Suppressor macrophage (primary cell): ENCODE measurements around the gene EGR1.
"Not testable (repeated sequence)": the region's sequence is repeated elsewhere in the genome, so short reads cannot be mapped to it uniquely, and the experiment has no call there.

ENCODE experiments used
- DNase-seq, 4 experiments: peaks; one replicate each; pipeline ENCODE4 v3.0.0-alpha.2; 2020 to 2022

The EGR1 gene

DNA sequence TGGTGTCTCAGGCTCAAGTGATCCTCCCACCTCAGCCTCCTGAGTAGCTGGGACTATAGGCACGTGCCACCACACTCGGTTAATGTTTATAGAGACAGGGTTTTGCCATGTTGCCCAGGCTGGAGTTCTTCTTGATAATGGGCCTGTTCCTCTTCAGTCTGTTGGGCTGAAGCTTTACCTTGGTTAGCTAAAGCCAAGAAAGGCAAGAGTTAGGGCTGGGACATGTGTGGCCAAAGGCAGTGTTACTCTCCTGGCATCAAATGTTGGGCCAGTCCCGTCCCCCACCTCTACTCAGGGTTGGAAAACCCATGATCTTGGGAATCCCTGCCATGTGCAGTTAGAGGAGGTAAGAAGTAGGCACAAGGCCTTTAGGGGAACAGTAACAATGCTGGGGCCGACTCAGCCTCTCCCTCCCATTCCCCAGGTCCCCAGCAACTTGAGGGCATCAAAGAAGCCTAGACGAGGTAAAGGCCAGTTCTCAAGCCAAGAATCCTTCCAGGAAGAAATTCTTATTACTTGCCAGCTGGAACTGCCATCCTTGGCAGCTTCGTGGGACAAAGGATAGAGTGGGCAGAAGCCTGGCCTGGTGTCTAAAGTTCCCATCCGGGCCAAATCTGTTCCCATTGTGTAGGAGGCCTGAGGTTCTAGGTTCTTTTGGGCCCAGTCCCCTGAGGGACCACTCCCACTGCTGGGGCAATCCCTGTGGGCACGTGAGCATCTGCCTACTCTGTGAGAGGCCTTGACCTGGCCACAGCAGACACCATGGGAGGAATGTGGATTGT lies 4.5 kb downstream of the EGR1 start:
- DNase-seq = peak; percentile 46 to 59 (median 54)

DNA sequence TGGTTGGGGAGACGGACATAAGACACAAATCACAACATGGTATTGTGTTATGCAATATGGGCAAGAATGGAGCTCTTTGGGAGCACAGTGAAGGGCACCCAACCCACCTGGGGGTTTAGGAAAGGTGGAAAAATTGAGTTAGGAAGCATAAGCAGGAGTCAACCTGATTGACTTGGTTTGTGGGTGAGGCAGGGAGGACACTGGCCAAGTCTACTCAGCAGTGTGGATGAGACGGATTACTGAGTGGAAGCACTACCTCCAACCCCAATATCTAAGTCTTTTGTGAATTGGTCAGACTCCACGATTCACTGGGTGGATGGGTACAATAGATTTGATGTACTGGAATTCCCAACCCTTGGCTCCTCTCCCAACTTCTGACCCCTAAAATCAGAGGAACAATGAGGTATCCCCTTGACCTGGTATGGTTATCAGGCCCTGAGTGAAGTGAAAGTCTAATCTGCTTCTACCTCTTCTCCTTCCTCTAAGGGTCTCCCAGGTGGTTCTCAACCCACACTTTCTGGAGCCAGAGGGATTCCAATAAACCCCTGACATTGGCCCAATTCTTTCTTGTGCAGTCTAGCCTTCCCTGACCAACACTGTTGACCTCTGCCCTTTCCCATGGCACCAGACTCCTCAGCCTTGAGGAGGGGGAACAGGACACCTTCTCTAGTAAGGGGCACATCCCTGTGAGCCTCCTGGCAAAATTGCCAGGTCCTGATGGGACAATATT lies 5.2 kb downstream of the EGR1 start:
- DNase-seq = peak in 2 of 4 experiments; percentile 41 to 52

DNA sequence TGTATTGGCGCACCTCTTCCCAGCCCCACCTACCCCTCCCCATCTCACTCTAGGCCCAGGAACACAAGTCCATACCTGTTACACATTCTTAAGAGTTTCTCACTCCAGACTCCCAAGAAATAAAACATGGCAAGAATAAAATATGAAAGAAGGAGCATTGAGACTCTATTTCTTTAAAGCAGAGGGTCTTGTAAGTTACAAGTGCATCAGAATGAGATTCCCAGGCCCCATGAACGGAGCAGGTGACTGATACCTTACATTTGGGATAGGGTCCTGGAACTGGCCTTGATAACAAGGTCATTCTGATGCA lies 5.7 kb downstream of the EGR1 start:
- peak in 1 of 4 experiments; percentile 33 for DNase-seq

DNA sequence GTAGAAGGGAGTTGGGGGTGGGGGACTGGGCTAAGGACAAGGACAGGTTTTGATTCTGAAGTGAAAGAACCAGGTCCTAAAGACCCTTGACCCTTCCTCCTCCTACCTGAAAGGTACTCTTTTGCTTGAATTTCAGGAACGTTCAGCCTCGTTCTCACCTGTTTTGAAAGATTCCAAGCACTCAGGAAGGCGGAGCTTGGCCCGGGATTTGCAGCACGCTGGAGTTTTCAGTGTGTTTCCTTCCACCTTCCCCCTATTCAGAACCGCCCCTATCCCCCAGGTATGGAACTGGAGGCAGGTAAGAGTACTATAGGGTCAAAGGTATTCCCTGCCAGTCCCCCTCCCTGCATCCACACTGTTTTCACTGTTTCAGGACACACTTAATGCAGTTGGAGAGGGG lies 7.1 kb downstream of the EGR1 start:
- no peak for DNase-seq

DNA sequence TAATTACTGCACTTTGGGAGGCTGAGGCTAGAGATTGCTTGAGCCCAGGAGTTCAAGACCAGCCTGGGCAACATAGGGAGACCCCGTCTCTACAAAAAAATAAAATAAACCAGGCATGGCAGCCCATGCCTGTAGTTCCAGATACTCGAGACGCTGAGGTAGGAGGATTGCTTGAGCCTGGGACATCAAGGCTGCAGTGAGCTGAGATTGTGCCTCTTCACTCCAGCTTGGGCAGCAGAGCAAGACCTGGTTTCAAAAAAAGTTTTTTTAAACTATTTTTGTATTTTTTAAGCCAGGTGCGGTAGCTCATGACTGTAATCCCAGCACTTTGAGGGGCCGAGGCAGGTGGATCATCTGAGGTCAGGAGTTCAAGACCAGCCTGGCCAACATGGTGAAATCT lies 7.9 kb downstream of the EGR1 start:
- DNase-seq = not testable (repeated sequence)

DNA sequence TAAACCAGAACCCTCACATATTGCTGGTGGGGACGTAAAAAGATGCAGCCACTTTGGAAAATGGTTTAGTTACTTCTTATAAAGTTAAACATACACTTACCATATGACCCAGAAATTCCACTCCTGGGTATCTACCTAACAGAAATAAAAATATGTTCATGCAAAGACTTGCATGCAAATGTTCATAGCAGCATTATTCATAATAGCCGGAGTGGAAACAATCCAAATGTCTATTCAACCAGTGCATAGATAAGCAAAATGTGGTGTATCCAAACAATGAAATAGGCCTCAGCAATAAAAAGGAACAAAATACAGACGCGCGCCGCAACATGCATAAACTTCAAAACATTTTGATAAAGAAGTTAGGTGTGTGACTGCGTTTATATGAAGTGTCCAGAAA lies 11.6 kb downstream of the EGR1 start:
- no peak for DNase-seq

DNA sequence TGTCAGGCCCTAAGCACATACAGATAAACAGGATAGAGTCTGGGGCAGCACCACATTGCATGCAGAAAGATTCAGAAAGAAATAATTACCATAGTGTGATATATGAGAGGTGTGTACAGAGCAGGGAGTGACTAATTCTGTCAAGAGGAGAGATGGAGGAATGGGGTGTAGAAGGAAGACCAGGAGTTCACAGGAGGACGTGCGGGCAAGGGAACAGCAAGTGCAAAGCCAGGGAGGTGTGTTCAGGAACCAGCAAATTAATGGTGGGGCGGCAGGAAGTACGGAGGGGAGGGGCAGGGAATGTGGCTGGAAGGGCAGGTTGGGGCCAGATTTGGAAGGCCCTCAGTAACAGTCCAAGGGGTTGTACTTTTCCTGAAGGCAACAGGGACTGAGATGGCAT lies 17.4 kb downstream of the EGR1 start:
- no peak for DNase-seq

DNA sequence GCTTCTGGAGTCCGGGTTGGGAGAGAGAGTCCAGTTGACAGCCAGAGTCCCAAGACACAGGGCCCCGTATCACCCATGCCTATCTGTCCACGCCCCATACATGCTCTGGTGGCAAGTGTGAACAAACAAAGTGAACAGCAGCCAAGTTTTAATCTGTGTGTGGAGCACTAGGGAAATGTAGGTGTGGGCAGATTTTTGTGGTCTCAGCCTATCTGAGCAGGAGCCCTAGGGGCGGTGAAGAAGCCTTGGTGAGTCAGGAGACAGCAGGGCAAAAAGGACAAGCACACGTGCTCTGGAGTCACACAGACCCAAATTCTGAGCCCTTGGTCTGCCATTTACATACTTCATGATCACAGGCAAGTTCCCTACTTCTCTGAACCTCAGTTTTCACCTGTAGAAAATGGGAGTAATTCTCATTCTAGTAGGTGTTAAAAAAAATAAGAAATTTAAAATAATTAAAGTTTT lies 23.2 kb downstream of the EGR1 start:
- DNase-seq = peak in 3 of 4 experiments; percentile 37 to 65 (median 59)

DNA sequence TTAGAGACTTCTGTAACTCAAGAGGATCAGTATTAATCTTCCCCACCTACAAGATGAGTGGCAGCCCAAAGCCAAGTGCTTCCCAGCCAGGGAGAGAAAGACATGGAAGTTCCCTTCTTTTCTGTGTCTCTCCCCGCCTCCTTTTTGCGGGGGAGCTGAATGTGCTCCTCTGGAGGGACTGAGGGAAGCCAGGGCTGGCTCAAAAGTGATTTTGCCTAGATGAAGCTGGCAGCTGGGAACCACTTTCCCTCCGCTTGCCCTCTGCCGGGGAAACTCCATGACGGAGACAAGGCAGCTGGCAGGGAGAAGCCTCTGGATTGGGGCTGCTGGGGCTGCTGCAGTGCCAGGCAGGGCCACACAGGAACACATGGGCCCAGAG lies 24.4 kb downstream of the EGR1 start:
- peak in 3 of 4 experiments; percentile 32 to 42 (median 36) for DNase-seq

DNA sequence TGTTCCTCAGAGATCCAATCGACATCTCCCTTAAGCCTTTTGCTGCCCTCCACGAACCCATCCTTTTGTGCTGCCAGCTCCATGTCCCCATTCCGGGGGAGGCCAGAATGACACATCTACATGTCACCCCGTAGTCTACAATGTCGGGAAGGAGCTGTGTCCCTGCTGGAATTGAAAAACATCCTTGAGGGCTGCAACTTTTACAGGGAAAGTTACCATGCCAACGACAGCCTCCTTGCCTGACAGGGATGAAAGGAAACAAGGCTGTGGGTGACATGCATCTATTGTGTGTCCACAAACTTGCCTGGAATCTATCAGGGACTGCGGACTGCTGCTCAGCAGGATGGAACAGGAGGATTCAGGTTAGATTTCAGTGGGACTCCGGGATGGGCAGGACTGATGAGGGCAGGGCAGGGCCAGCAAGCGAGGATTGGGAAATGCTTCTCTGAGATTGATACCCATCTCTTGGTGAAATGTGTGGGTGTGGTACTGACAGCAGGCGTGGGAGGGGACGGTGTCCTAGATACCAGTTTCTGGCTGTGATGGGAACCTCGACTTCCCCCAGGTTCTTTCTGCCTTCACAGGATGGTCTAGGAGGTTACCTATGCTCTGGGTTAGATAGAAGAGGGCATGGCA lies 25.5 kb downstream of the EGR1 start:
- peak in 1 of 4 experiments; percentile 31 for DNase-seq

DNA sequence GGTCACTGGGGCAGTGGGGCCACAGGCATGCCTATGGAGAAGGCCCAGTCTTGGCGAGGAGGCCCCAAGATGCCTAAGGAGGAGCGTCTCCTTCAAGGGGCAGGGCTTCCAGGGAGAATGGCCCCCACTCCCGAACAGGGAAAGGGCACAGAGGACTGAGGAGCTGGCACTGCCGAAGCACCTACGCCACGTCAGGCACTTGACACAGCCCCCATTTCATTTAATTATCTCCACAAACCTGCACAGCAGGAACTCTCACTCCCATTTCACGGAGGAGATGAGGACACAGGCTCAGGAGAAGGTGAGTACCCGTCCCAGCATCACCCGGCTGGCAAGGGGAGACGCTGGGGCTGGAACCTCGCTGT lies 26.0 kb downstream of the EGR1 start:
- DNase-seq = no peak

DNA sequence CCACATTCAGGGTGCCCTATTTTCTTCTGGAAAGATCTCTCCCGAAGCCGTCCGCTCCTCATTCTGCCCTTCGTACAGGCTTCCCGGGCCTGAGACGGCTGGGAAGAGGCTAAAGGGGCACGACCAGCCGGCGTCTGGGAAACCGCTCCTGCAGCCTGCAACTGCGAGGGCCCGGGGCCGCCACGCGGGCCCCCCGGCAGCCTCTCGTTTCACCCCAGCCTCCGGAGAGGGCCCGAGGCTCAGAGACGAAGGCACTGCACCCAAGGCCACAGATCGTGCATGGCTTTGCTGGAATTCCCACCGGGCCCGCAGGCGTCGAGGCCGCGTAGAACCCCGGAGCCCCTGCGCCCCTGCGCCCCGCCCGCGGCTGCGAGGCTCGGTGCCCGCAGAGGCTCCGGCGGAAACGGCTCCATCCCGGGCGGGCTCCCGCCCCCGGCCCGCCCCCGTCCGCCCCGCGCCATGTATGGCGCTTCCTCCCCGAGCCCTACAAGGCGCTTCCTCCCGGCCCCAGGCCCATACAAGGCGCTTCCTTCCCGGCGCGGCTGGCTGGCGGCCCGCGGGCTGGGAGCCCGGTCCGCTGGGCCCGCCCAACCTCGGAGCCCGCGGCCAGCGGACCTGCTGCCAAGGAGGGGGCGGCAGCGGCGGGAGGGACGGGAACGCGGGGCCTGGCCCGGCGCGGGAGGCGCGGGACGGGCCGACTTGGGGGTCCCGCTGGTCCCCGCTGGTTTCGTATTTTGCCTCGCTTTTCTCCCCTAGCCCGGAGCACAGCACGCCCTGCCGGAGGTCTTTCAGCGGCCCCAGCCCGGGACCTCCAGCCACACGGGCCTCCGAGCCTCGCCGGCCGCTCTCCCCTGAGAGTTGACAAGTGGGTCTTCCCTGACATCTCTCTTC lies 26.6 kb downstream of the EGR1 start:
- peak; percentile 91 to 96 (median 94) for DNase-seq

DNA sequence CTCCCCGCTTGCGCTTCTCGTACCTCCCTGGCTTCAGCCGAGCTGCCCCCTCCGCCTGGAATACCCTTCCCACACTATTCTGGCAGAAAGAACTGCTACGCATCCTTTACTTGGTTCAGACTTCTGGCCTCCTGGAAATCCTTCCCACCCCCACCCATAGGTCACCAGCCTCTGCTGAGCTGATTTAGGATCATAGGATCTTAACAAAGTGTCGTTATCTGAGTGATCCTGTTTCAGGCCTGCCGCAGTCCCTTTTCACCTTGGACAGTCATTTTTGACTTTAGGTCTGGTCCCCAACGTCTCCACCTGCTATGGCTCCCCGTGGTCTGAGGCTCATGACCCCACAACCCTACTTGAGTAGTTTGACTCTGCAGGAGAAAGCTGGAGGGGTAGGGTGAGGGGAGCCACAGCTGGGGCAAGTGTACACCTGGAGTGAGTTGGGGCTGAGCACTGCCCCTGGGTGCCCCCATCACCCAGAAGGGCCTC lies 27.3 kb downstream of the EGR1 start:
- no peak for DNase-seq

DNA sequence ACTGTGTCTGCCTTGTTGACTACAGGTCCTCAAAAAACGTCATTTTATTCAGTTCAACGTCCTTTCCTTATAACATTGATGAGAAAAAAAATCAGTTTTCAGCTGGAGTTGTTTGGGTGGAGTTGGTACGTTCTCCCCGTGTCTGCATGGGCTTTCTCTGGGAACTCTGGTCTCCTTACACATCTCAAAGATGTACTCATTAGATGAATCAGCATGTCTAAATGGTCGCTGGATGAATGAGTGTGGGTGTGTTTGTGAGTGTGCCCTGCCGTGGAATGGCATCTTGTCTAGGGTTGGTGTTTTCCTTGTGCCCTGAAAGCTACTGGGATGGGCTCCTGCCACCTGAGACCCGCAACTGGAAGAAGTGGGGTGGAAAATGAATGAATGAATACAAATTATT lies 30.1 kb downstream of the EGR1 start:
- DNase-seq = no peak

DNA sequence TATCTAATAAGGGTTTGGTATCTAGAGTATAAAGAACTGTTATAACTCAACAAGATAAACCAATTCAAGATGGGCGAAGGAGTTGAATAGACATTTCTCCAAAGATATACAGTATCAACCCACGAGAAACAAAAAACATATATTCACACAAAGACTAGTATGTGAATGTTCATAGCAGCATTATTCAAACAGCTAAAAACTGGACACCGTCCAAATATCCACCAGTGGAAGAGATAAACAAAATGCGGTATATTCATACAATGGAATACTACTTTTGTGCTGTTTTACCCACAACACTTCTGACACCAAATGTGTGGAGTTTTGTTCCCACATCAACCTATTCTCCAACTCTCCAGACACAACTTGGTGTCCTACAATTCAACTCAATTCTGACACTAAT lies 33.1 kb downstream of the EGR1 start:
- DNase-seq = no peak

DNA sequence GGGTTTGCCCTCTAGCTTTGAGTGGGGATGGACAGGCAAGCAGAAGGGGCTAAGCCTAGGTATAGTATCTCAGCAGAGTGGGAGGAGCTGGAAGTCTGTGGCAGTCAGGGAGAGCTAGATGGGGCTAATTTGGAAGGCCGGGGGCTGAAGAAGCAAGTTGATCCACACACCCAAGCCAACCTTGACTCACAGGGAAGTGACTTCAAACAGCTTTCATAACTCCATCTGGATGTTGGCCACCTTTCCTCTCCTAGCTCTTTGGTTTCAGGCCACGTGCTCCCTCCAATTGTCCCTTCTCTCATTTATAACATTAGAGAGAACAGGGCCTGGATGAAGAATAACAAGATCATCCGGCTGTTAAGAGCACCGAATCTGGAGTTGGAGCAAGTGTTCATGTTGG lies 36.8 kb downstream of the EGR1 start:
- DNase-seq = no peak

DNA sequence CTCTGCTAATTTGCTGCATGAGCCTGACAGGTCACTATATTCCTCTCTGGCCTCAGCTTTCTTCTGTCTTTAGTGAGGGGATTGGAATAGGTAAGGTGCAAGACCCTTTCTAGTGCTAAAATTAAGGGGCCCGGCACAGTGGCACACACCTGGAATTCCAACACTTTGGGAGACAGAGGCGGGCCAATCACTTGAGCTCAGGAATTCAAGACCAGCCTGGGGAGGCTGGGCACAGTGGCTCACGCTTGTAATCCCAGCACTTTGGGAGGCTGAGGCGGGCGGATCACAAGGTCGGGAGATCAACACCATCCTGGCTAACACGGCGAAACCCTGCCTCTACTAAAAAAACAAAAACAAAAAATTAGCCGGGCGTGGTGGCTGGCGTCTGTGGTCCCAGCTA lies 37.2 kb downstream of the EGR1 start:
- DNase-seq = no peak

DNA sequence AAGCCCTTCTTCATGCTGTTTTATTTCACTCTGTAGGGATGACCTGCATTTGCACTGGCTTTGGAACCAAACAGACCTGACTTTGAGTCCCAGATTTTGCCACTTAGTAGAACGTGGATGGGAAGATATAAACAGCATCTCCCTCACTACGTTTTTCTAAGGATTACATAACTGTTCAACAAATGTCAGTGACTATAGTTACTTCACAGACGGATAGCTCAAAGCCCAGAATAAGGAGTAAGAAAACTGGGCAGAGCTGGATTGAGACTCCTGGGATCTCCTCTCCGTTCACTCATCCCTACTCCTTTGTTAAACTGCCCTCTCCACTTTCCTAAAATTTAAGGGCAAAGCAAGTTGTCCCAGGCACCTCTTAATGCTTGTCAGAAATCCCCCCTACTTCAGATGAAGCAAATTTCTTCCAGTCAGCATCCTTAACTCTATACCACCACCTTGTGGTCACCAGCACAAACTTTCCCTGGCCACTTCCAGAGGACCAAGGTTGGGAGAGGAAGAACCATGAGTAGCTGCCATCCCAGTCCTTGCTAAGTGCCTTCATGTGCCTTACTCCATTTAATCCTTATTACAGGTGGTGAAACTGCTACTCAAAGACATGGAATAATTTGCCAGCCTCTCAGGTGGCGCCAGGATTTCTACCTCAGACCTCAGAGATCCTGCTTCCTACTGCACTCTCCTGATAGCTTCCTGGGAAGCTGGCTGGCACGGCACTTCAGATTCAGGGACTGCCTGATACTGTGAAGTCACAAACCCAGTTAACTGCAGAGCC lies 38.4 kb downstream of the EGR1 start:
- peak; percentile 64 to 83 (median 74) for DNase-seq

DNA sequence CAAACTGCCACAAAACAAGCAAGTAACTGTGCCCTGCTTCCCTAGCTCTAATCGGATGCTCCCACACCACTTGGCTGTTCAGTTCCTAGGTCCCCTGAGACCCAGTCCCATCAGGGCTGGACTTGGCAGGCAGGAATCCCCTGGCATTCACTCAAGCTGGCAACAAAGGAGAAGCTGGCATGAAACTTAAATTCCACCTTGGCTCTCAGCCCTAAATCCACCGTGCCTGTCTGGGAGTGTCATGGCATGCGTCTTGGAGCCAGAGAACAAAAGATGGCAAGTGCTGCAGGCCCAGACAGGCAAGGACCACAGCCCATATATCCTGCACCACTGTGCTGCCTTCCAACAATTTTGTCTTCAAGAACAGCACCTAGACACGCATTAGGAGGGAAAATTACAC lies 39.5 kb downstream of the EGR1 start:
- DNase-seq = no peak

DNA sequence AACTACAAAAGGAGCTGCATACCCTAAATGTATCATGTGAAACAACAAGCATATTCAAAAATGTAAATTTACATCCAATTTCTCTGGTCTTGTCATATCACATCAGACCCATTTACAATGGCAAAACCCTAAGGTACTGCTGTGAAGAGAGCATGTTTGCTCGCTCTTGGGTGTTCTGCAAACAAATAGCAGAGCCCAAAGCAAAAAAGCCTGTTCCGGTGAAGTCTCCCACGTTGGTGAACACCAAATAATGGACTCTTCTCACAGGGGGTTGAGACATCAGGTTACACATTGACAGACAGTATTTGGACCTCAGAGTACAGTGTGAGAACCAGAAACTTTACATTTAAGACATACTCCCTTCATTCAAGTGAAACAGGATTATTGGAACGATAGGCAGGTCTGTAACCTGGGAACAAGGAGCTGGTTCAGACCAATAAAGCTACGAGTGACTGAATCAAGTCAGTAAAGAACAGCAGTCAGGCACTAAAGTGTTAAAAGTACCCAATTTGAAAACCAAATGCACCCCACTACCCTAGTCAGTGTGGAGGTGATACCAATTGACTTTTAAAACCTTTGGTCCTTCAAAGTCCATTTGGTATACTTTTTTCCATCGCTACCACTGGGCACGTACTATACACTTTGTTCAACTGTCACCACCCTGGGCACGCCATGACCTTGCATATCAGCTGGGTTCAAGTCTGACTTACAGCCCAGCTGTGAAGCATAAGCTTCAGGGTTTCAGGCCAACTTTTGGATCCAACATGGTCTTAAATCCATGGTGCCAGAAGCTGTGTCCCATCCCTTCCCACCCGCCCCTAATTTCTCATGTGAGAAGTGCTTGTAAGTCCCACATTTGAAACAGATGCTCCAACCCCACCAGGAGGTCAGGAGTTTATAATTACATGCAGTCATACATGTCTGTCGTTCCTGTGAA lies 41.4 kb downstream of the EGR1 start:
- no peak for DNase-seq

DNA sequence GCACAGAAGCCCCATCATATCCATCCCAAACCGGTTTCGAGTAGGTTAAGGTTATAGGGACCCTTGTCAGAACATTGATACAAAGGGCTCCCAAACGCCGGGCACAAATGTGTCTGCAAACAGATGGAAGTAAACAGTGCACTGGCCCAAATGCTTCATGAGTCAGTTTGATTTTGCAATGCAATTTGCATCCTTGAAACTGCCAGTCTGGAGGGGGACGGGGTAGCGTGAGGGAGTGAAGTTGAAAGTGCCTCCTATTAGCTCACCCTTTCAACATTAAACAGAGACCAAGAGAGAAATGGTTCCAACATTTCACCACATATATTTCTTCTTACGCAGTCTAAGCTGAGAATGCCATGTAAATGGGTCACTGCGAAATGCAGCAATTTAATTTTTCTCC lies 42.2 kb downstream of the EGR1 start:
- peak; percentile 35 to 71 (median 56) for DNase-seq
